Kidney tubule cell (primary cell): ENCODE measurements around the gene KCNQ4.

ENCODE experiments used
- DNase-seq: peaks from one replicate; pipeline ENCODE4 v3.0.0-alpha.2; 2018; ENCODE audit warnings: low spot score

KCNQ4 gene

GRCh38 chr1:40861224-40862003 lies 77.8 kb downstream of the KCNQ4 start:
- peak; percentile 53 for DNase-seq

- peak; percentile 97 for DNase-seq
Observed at GRCh38 chr1:40862008-40862863, 78.6 kb downstream of the KCNQ4 start, which contains the start of gene CITED4. TSS of gene CITED4 (minus strand) at chr1:40862363. CDS start at chr1:40862127, 236 bp downstream.

GRCh38 chr1:40868051-40868723 lies 84.6 kb downstream of the KCNQ4 start:
- DNase-seq, result peak; percentile 79

- peak; percentile 63 for DNase-seq
Observed at GRCh38 chr1:40870135-40870728, 86.6 kb downstream of the KCNQ4 start.

- no peak for DNase-seq
Observed at GRCh38 chr1:40872276-40872675, 88.7 kb downstream of the KCNQ4 start.

- no peak for DNase-seq
Observed at GRCh38 chr1:40873863-40874472, 90.4 kb downstream of the KCNQ4 start.

- no peak for DNase-seq
Observed at GRCh38 chr1:40876436-40876761, 92.8 kb downstream of the KCNQ4 start.

- no peak for DNase-seq
Observed at GRCh38 chr1:40876891-40877290, 93.3 kb downstream of the KCNQ4 start.

- DNase-seq, result peak; percentile 99
Observed at GRCh38 chr1:40877698-40878097, 94.1 kb downstream of the KCNQ4 start.

- no peak for DNase-seq
Observed at GRCh38 chr1:40878906-40879305, 95.3 kb downstream of the KCNQ4 start.

- no peak for DNase-seq
Observed at GRCh38 chr1:40879482-40880175, 96.0 kb downstream of the KCNQ4 start.

GRCh38 chr1:40880813-40881549 lies 97.4 kb downstream of the KCNQ4 start:
- DNase-seq, result no peak

GRCh38 chr1:40884055-40884795 lies 100.6 kb downstream of the KCNQ4 start:
- no peak for DNase-seq

GRCh38 chr1:40886318-40887011 lies 102.9 kb downstream of the KCNQ4 start:
- DNase-seq, result no peak

GRCh38 chr1:40887012-40887378 lies 103.4 kb downstream of the KCNQ4 start:
- DNase-seq, result no peak

GRCh38 chr1:40887652-40888051 lies 104.1 kb downstream of the KCNQ4 start:
- DNase-seq, result no peak
